Endothelial cell of umbilical vein (primary cell): ENCODE data around the gene RIC8B. TPM values are rescaled to one million over a fixed set of nuclear protein-coding genes. Genes with fewer than 3 reads are reported as not detected.

Experiments used
- BruUV-seq: library from RNA; stranded (reverse); fragments of 400-500 nt; replicated peaks from 2 replicates; lab custom pipeline; 2021; lab: Mats Ljungman, UMichigan
- CTCF ChIA-PET: fragments of 300-600, 350-600 bp; sonication (Branson Sonifier 250); formaldehyde crosslinking; loops from one replicate; lab custom pipeline; 2021; ENCODE audit warnings: antibody characterized with exemption, inconsistent platforms; lab: Charles Lee
- POLR2A ChIA-PET: fragments of 300-600, 350-600 bp; sonication (Branson Sonifier 250); formaldehyde crosslinking; loops from one replicate; lab custom pipeline; 2021; ENCODE audit warnings: antibody characterized with exemption, inconsistent platforms; lab: Charles Lee
- DNase-seq: peaks from one replicate; pipeline ENCODE4 v3.0.0-alpha.2; 2011; ENCODE audit warnings: low read depth, low spot score
- FAIRE-seq: peaks from 2 replicates; lab custom pipeline; 2011; peaks lifted over from hg19 to GRCh38; lab: Jason Lieb, UNC
- H2AFZ ChIP-seq: 2 replicates; pipeline ENCODE4 v1.6.0; 2012; ENCODE audit warnings: low read depth, low read length, control low read depth, inconsistent platforms
- H3K27ac ChIP-seq: 2 replicates; pipeline ENCODE4 v1.5.1; 2011; ENCODE audit warnings: low read depth, mild to moderate bottlenecking, control low read depth, low read length, moderate library complexity; ENCODE audit not compliant: insufficient read depth
- H3K27me3 ChIP-seq, 2 experiments: 2 replicates each; pipeline versions ENCODE4 v1.6.0 to v1.6.1; 2011; ENCODE audit warnings: low read length in 2 of 2, mixed read lengths in 1 of 2; ENCODE audit not compliant: control insufficient read depth in 2 of 2, insufficient read depth in 2 of 2
- H3K36me3 ChIP-seq, 2 experiments: 2 replicates in 1 of 2; 3 replicates in 1 of 2; pipeline ENCODE4 v1.5.1; 2011; ENCODE audit warnings: low read length in 2 of 2, mild to moderate bottlenecking in 1 of 2, moderate library complexity in 1 of 2; ENCODE audit not compliant: control insufficient read depth in 2 of 2, insufficient read depth in 2 of 2; ENCODE audit errors: extremely low read depth in 1 of 2
- H3K4me1 ChIP-seq: 3 replicates; pipeline ENCODE4 v1.5.1; 2011; ENCODE audit warnings: mild to moderate bottlenecking, low read length; ENCODE audit not compliant: control insufficient read depth, insufficient read depth; ENCODE audit errors: extremely low read depth
- H3K4me2 ChIP-seq: 2 replicates; pipeline ENCODE4 v1.6.1; 2011; ENCODE audit warnings: low read length, control low read depth, mixed read lengths; ENCODE audit not compliant: insufficient read depth
- H3K4me3 ChIP-seq, 3 experiments: fragments of 200-600 bp in 1 of 3; sonication (generic), shearing (Covaris generic) in 1 of 3; replicated peaks in 1 of 3; 2 replicates each; pipeline ENCODE4 v1.5.1; 2011 to 2016; ENCODE audit warnings: control low read depth in 3 of 3, low read length in 3 of 3, mild to moderate bottlenecking in 2 of 3, inconsistent platforms in 1 of 3, low read depth in 1 of 3, moderate library complexity in 1 of 3; ENCODE audit not compliant: insufficient read depth in 1 of 3
- H3K79me2 ChIP-seq: 2 replicates; pipeline ENCODE4 v1.6.0; 2012; ENCODE audit warnings: low read length, inconsistent platforms; ENCODE audit not compliant: control insufficient read depth, insufficient read depth
- H3K9ac ChIP-seq: replicated peaks from 2 replicates; pipeline ENCODE3; 2011; ENCODE audit warnings: low read length, control low read depth; ENCODE audit not compliant: insufficient read depth; ENCODE audit errors: extremely low read depth
- H3K9me1 ChIP-seq: replicated peaks from 3 replicates; pipeline ENCODE4 v1.6.0; 2011; ENCODE audit warnings: mild to moderate bottlenecking, low read length; ENCODE audit not compliant: control insufficient read depth, insufficient read depth; ENCODE audit errors: extremely low read depth
- H3K9me3 ChIP-seq: replicated peaks from 2 replicates; pipeline ENCODE4 v1.5.1; 2012; ENCODE audit warnings: low read length, inconsistent platforms; ENCODE audit not compliant: control insufficient read depth, insufficient read depth
- H4K20me1 ChIP-seq: replicated peaks from 2 replicates; pipeline ENCODE3; 2011; ENCODE audit warnings: mild to moderate bottlenecking, low read length; ENCODE audit not compliant: control insufficient read depth, insufficient read depth; ENCODE audit errors: extremely low read depth
- EZH2 ChIP-seq: IDR thresholded peaks from 2 replicates; pipeline ENCODE4 v1.6.1; 2012; ENCODE audit warnings: borderline replicate concordance, low read depth, mild to moderate bottlenecking, moderate library complexity, low read length, inconsistent platforms; ENCODE audit not compliant: severe bottlenecking
- FOS ChIP-seq: IDR thresholded peaks from 2 replicates; pipeline ENCODE4 v1.6.1; 2011; ENCODE audit warnings: mild to moderate bottlenecking, low read length, moderate library complexity, borderline replicate concordance; ENCODE audit not compliant: insufficient read depth
- GATA2 ChIP-seq: IDR thresholded peaks from 2 replicates; pipeline ENCODE4 v1.7.0; 2011; ENCODE audit warnings: low read depth, mild to moderate bottlenecking, moderate library complexity, mixed read lengths, low read length; ENCODE audit not compliant: insufficient read length, insufficient read depth
- JUN ChIP-seq: IDR thresholded peaks from 2 replicates; pipeline ENCODE4 v1.6.1; 2011; ENCODE audit warnings: borderline replicate concordance, low read depth; ENCODE audit not compliant: insufficient read length, insufficient read depth
- MYC ChIP-seq: IDR thresholded peaks from one replicate; pipeline ENCODE4 v1.6.1; 2011; ENCODE audit warnings: mild to moderate bottlenecking, low read depth, low read length
- POLR2A ChIP-seq: IDR thresholded peaks from 2 replicates; pipeline ENCODE4 v1.6.1; 2012; ENCODE audit warnings: low read depth, mild to moderate bottlenecking, control low read depth, low read length
- POLR2AphosphoS5 ChIP-seq: IDR thresholded peaks from 2 replicates; pipeline ENCODE4 v1.6.1; 2012; ENCODE audit warnings: low read depth, mild to moderate bottlenecking, control low read depth, low read length, moderate library complexity; ENCODE audit not compliant: insufficient read depth
- dilution Hi-C: fragments of 300-500 bp; cut with MboI; formaldehyde crosslinking; loops from one replicate; pipeline ENCODE4 v1.15.0; 2019; ENCODE audit warnings: low sequenced_read_pairs; ENCODE audit not compliant: extremely low pct_ligation_motif_present
- intact Hi-C: fragments of 100-400 bp; cut with micrococcal nuclease; formaldehyde crosslinking; loops from one replicate; pipeline ENCODE4 v1.10.0; 2022
- polyA plus RNA-seq, 4 experiments: library from polyadenylated mRNA; depleted of rRNA in 3 of 4; stranded (reverse) in 3 of 4; unstranded in 1 of 4; fragments of >200 nt; gene quantifications; 2 replicates each; pipeline versions ENCODE4 v1.2.1 to v1.2.3, GENCODE V29; 2011 to 2012; ENCODE audit warnings: missing spikeins in 1 of 4
- total RNA-seq: library from RNA; stranded (reverse); gene quantifications from 2 replicates; pipeline ENCODE4 v1.2.3, GENCODE V29; 2021
- TF ChIP-seq, protein P1 (sequence below): IDR thresholded peaks from 2 replicates; pipeline ENCODE4 v1.6.1; 2011; ENCODE audit not compliant: insufficient read depth, insufficient read length
- TF ChIP-seq, protein P2 (sequence below), 2 donors: IDR thresholded peaks; 1 replicate in 1 of 2; 2 replicates in 1 of 2; pipeline ENCODE4 v1.5.1; 2011; ENCODE audit warnings: low read length in 2 of 2, mild to moderate bottlenecking in 2 of 2, moderate library complexity in 2 of 2, control low read depth in 1 of 2, inconsistent platforms in 1 of 2, low read depth in 1 of 2; ENCODE audit not compliant: insufficient read depth in 1 of 2; ENCODE audit errors: extremely low read depth in 1 of 2

Gene RIC8B
- total and polyA plus RNA-seq, 2 donors (not counting 3 experiments of a cell fraction or from before 2014, with no cell fraction given): 4.1 to 13.7 TPM

DNA sequence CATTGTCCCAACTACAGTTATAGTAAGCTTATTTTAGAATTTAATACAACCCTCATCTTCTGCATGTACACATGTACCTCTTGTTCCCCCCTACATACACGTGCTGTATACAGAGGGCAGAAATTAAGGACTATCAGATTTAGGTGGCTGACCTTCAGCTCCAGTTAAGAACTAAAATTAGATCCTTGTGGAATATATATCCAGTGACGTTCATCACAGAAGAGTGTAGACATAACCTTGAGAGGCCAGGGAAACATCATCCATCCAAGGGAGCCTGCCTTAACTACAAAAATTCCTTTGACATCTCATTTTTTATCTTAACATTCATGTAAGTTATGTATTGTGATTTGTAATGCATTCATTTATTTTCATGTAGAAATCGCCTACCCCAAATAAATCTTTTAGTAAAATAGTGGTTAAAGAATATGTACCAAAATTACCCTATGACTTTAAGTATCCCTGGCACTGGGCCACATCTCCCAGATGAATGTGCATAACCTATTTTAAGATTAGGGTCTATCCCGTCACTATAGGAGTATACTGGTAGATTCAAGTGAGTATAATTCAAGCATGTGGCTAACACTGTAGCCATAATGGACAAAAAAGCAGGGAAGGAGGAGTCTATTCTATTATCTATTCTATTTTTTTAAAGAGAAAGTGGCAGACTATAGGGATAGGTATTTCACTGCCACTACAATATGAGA is 27.5 kb downstream of the RIC8B start:
- Histone ChIP-seq H3K4me1 (no peaks in the 10 kb centered on the region), H3K4me3 (no peak overlapping the region), H3K4me2 (no peak overlapping the region), H3K36me3 (no peaks in the 10 kb centered on the region), H4K20me1 (no peaks in the 10 kb centered on the region), H3K27me3 (no peaks in the 10 kb centered on the region), H3K9ac (no peak overlapping the region), H3K79me2 (no peaks in the 10 kb centered on the region), H2AFZ (no peak overlapping the region), H3K27ac (no peak overlapping the region), H3K9me1 (no peaks in the 10 kb centered on the region), H3K9me3 (no peaks in the 10 kb centered on the region)
- intact Hi-C loops (no loop called here), dilution Hi-C loops (no loop called here)
- ChIA-PET POLR2A (no interaction called here), CTCF (interaction anchor here (1.1 kb wide), 1 partner anchor 12 kb away, joined by 5 read pairs; no protein-coding TSS in a partner anchor)
- no TSS peak for BruUV-seq
- DNase-seq (no peak), FAIRE-seq (no peak)
- TF ChIP-seq MYC (no peak), EZH2 (no peak), FOS (no peak), POLR2A (no peak), POLR2AphosphoS5 (no peak), JUN (no peak), GATA2 (no peak)
- TF ChIP-seq, protein P1, sequence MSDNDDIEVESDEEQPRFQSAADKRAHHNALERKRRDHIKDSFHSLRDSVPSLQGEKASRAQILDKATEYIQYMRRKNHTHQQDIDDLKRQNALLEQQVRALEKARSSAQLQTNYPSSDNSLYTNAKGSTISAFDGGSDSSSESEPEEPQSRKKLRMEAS: no peak
- TF ChIP-seq, protein P2, sequence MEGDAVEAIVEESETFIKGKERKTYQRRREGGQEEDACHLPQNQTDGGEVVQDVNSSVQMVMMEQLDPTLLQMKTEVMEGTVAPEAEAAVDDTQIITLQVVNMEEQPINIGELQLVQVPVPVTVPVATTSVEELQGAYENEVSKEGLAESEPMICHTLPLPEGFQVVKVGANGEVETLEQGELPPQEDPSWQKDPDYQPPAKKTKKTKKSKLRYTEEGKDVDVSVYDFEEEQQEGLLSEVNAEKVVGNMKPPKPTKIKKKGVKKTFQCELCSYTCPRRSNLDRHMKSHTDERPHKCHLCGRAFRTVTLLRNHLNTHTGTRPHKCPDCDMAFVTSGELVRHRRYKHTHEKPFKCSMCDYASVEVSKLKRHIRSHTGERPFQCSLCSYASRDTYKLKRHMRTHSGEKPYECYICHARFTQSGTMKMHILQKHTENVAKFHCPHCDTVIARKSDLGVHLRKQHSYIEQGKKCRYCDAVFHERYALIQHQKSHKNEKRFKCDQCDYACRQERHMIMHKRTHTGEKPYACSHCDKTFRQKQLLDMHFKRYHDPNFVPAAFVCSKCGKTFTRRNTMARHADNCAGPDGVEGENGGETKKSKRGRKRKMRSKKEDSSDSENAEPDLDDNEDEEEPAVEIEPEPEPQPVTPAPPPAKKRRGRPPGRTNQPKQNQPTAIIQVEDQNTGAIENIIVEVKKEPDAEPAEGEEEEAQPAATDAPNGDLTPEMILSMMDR (IDR thresholded peaks at IDR 0.05; ENCODE audit: extremely low read depth in 1 of 2, insufficient read depth in 1 of 2, low read depth in 1 of 2, low read length in 2 of 2): no peak
